Measurements from ENCODE around the gene BNIP2. TPM values are rescaled to one million over a fixed set of nuclear protein-coding genes. Genes with fewer than 3 reads are reported as not detected.

Gene BNIP2
- total RNA-seq, 1 donor from 2014 or later, result 70.2 TPM

DNA sequence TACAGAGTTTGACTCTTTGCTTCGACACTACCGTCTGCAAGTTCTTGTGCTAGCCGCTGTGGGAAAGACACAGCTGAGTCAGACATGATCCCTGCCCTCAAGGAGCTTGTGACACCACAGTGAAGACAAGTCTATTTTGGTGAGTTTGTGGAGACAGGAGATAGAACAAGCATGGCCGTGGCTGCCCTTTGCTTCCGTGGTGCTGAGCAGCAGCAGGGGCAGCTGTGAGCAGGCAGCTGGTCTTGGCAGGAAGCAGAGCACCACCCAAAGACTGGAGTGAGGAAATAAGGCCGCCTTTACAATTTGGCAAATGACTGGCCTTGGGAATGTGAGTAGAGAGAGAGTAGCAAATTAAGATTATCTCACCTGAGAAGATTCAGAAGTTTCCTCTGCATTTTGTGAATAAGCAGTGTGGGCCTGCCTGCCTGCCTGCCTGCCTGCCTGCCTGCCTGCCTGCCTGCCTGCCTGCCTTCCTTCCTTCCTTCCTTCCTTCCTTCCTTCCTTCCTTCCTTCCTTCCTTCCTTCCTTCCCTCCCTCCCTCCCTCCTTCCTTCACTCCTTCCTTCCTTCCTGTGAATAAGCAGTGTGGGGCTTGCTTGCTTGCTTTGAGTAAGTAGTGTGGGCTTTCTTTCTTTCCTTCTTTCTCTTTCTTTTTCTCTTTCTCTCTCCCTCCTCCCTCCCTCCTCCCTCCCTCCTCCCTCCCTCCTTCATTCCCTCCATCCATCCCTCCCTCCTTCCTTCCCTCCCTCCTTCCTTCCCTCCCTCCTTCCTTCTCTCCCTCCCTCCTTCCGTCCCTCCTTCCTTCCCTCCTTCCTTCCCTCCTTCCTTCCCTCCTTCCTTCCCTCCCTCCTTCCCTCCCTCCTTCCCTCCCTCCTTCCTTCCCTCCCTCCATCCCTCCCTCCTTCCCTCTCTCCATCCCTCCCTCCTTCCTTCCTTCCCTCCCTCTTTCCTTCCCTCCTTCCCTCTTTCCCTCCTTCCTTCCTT, 79.1 kb downstream of the BNIP2 start:
- Mint-ChIP-seq H3K4me3 (ENCODE audit: unreplicated experiment) (no peak overlapping the region), H3K27ac (ENCODE audit: unreplicated experiment) (no peak overlapping the region), H3K9me3 (ENCODE audit: unreplicated experiment) (peaks cover 5% of the 10 kb centered on the region), H3K4me1 (ENCODE audit: low read depth, unreplicated experiment) (no peaks in the 10 kb centered on the region), H3K27me3 (ENCODE audit: unreplicated experiment) (no peaks in the 10 kb centered on the region), H3K36me3 (ENCODE audit: unreplicated experiment) (no peaks in the 10 kb centered on the region)
- TF ChIP-seq, protein P1, sequence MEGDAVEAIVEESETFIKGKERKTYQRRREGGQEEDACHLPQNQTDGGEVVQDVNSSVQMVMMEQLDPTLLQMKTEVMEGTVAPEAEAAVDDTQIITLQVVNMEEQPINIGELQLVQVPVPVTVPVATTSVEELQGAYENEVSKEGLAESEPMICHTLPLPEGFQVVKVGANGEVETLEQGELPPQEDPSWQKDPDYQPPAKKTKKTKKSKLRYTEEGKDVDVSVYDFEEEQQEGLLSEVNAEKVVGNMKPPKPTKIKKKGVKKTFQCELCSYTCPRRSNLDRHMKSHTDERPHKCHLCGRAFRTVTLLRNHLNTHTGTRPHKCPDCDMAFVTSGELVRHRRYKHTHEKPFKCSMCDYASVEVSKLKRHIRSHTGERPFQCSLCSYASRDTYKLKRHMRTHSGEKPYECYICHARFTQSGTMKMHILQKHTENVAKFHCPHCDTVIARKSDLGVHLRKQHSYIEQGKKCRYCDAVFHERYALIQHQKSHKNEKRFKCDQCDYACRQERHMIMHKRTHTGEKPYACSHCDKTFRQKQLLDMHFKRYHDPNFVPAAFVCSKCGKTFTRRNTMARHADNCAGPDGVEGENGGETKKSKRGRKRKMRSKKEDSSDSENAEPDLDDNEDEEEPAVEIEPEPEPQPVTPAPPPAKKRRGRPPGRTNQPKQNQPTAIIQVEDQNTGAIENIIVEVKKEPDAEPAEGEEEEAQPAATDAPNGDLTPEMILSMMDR (IDR thresholded peaks at IDR 0.05; ENCODE audit: partially characterized antibody, unreplicated experiment), result no peak
- DNase-seq, result no peak

Other genes with a start within 250 kb of the BNIP2 start
- not detected for gene GCNT3, start 77.5 kb downstream of the BNIP2 start, total RNA-seq (ENCODE audit: unreplicated experiment)
- gene GTF2A2, start 31.8 kb downstream of the BNIP2 start, total RNA-seq (ENCODE audit: unreplicated experiment), result 105 TPM